ENCODE results near the gene NPAS3.

GRCh38 chr14:33734387-33734786 is 795.7 kb downstream of the NPAS3 start:
- no peak for TF ChIP-seq CTCF (IDR thresholded peaks at IDR 0.05)
- no peak for TF ChIP-seq POLR2A (IDR thresholded peaks at IDR 0.05)
